WTC11 (cell line): ENCODE results near the gene RPS6KA2.

ENCODE experiments used
- CTCF ChIP-seq: fragments of 200-600 bp; IDR thresholded peaks from 2 replicates; pipeline ENCODE4 v1.8.0; 2022; ENCODE audit warnings: antibody characterized with exemption
- ELF4 ChIP-seq: sonication (generic); formaldehyde crosslinking; IDR thresholded peaks from 2 replicates; pipeline ENCODE4 v1.8.1; 2022; ENCODE audit warnings: low read depth, mild to moderate bottlenecking, moderate library complexity, missing genetic modification reagents
- NR3C1 ChIP-seq: sonication (generic); formaldehyde crosslinking; conservative IDR thresholded peaks from 2 replicates; pipeline ENCODE4 v1.8.1; 2023; ENCODE audit warnings: low read depth, mild to moderate bottlenecking, missing genetic modification reagents
- TEAD4 ChIP-seq: sonication (generic); formaldehyde crosslinking; IDR thresholded peaks from 2 replicates; pipeline ENCODE4 v1.8.0; 2022; ENCODE audit warnings: mild to moderate bottlenecking, missing genetic modification reagents
- ZNF138 ChIP-seq: sonication (generic); formaldehyde crosslinking; conservative IDR thresholded peaks from 2 replicates; pipeline ENCODE4 v1.8.1; 2022; ENCODE audit warnings: mild to moderate bottlenecking, moderate library complexity, missing genetic modification reagents
- ZNF317 ChIP-seq: sonication (generic); formaldehyde crosslinking; IDR thresholded peaks from 2 replicates; pipeline ENCODE4 v1.8.1; 2023; ENCODE audit warnings: low read depth, mild to moderate bottlenecking, moderate library complexity, missing genetic modification reagents, borderline replicate concordance

GRCh38 chr6:166648846-166649245 lies 21.8 kb upstream of the RPS6KA2 start:
- TF ChIP-seq ZNF317 (CRISPR knock-in tag) (no peak), ELF4 (CRISPR knock-in tag) (no peak), ZNF138 (CRISPR knock-in tag) (no peak), CTCF (no peak), NR3C1 (CRISPR knock-in tag) (no peak), TEAD4 (CRISPR knock-in tag) (no peak)
